Uterus (tissue), 2 donors: ENCODE measurements around the gene LCN10.

Experiments
- CTCF ChIP-seq, 4 experiments: fragments of 200-600 bp in 2 of 4; fragments of 450-650 bp in 2 of 4; sonication (generic) in 2 of 4; IDR thresholded peaks; one replicate each; pipeline ENCODE4 v1.5.1; 2016 to 2019; ENCODE audit warnings: antibody characterized with exemption in 4 of 4, mild to moderate bottlenecking in 2 of 4, moderate library complexity in 1 of 4
- POLR2A ChIP-seq, 2 donors: fragments of 450-650 bp; IDR thresholded peaks; one replicate each; pipeline ENCODE4 v1.6.1; 2016; ENCODE audit warnings: antibody characterized with exemption in 2 of 2, mild to moderate bottlenecking in 1 of 2, moderate library complexity in 1 of 2

GRCh38 chr9:136761545-136761981 is 18.8 kb upstream of the LCN10 start:
- TF ChIP-seq POLR2A (IDR thresholded peaks at IDR 0.05) (no peak), CTCF (IDR thresholded peaks at IDR 0.05) (no peak)
